NOMO-1 (cell line): ENCODE results near the gene GTF2A1L.
A peak's percentile ranks its signal among the peaks of the same experiment; 100 is the strongest.
"Not testable (repeated sequence)": the region's sequence is repeated elsewhere in the genome, so short reads cannot be mapped to it uniquely, and the experiment has no call there.

ENCODE experiments used
- DNase-seq, 2 experiments: peaks; one replicate each; lab custom pipeline; 2025; ENCODE audit not compliant: unreplicated experiment in 2 of 2; lab: John Stamatoyannopoulos, UW

Gene GTF2A1L

DNA sequence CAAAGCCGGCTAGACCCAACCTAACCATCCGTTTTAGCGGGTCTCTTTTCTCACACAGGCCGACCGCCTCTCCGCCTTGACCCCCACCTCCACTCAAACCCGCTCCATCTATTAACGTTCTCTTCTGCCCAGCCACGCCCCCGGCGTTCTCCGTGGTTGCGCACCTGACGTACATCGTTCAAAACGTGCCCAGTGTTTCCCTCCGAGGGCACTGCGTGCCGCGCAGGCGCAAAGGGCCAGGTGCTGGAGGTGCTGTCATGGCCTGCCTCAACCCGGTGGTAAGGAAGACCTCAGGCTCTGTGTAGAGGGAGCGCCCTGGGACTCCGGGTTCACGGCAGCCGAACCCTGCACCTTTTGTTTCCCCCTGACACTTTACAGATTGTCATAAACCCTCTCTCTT lies at the start of gene GTF2A1L:
GTF2A1L (plus strand) TSS at position 239 of the 400 bp plus-strand sequence; CDS start at position 258, 19 bp downstream.
- DNase-seq, result no peak

DNA sequence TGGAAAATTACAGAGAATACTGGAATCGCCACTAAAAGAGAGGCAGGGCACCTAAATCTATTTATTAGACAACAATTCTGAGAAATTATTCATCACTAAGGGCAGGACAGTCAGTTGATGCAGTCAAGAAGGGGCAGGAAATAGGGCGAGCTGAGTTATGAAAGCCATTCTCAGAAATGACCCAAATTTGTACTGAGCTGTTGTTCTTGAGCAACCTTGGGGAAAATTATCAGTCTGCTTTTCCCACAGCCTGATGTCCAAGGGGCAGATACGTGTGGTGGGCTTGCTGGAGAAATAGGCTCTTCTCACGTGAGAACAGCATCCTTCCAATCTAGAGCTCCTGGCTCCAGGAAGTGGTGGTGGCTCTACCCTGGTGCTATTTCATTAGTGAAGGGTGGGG lies 49.1 kb upstream of the GTF2A1L start:
- DNase-seq, result no peak

DNA sequence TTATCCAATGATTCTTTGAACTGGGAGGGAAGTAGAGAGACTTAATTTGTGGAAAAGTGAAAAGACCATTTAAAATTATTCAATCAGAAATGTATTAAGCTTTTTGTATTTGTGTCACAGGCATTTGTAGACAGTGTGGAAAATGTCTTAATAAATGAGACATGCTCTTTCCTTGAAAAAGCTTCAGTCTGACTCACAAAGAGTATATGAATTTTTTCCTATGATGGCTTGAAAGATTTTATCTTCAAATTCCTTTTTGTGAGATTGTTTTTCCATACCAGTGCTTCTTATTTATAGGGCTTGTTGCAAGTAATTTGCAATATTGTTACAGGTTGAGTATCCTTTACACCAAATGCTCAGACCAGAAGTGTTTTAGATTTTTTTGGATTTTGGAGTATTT lies 48.2 kb upstream of the GTF2A1L start:
- no peak for DNase-seq

DNA sequence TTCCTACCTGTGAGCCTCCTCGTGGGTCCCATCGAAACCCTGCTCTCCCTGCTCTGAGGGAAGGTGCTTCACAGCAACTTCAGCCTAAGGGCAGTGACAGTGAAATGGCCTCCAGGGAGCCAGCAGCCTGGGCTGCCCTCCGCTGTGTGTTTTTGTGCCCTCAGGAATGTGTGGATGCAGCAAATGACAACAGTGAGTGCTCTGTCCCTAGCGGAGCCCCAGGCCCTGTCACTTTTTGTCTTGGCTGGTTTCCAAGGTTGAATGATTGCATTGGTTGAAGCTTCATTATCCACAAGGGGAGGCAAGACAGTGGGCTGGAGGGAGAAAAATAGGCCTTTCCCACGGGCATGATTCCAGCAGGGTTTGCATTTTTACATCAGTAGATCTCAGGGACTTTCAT lies 44.8 kb upstream of the GTF2A1L start:
- no peak for DNase-seq

GRCh38 chr2:48574353-48575287 lies 43.0 kb upstream of the GTF2A1L start:
- DNase-seq, result peak; percentile 26 to 54

GRCh38 chr2:48578313-48578712 lies 39.3 kb upstream of the GTF2A1L start:
- DNase-seq, result peak in 1 of 2 experiments; percentile 16

GRCh38 chr2:48583961-48584360 lies 33.7 kb upstream of the GTF2A1L start:
- no peak for DNase-seq

DNA sequence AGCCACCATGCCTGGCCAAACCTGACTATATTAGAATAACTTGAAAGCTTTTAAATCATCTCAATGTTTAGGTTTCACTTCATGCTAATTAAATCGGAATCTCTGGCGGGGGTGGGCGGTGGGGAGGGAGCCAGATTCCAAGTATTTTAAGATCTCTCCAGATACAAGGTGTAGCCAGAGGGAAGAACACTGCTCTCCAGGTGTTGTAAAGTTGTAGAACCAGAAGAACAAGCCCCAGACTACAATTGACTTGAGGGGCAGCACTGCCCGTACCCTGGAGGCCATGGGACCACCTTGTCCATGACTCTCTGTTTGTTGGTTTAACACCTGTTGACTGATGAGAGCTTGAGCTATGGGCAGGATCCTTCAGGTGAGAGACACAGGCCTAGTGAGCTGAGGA lies 33.1 kb upstream of the GTF2A1L start:
- no peak for DNase-seq

DNA sequence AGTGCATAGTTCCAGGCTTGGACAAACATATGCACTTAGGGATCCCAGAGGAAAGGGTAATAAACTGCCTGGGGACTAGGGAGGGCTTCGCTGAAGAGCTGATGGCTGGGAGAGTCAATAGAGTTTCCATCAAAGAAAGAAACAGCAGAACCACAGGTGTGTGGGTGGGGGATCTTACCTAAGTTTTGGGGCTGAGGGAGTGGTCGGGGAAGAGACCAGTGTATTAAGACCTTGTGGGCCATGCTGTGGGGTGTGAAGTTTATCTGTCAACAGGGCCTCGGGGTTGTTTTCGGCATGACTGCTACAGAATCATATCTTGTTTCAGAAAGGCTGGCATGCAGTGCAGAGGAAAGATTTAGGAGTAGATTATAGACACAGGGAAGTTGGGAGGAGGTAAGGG lies 31.2 kb upstream of the GTF2A1L start:
- no peak for DNase-seq

- DNase-seq, result no peak
These were observed 30.1 kb upstream of the GTF2A1L start for GRCh38 chr2:48587560-48587959.

- no peak for DNase-seq
These were observed 29.7 kb upstream of the GTF2A1L start for GRCh38 chr2:48587961-48588360.

- no peak for DNase-seq
These were observed 28.9 kb upstream of the GTF2A1L start for GRCh38 chr2:48588745-48589144.

DNA sequence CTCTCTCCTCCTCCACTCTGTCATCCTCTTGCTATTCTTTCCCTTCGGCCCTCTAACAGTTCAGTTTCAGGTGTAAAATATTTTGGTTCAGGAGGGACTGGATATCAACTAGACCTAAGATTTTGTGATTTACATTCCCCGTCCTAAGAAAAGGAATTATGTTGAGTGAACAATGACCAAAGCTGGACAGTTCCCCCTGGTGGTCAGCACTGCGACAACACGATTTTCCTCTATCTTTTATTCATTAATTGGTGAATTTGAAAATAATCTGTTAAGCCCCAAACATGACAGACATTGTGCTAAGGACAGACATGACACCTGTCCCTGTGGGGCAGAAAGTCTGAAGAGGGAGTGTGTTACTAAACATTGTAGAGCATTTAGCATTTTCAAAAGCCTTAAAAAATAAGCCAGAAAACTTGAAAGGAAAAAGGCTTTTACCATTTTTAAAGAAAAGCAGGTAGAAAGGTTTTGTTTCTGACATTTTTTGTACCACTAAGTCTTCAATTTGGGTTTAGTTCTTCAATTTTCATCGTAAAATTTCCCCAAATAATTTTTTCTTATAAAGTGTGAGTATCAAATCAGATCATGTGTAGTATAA lies 28.4 kb upstream of the GTF2A1L start:
- peak in 1 of 2 experiments; percentile 27 for DNase-seq

GRCh38 chr2:48590017-48590416 lies 27.6 kb upstream of the GTF2A1L start:
- DNase-seq, result no peak

DNA sequence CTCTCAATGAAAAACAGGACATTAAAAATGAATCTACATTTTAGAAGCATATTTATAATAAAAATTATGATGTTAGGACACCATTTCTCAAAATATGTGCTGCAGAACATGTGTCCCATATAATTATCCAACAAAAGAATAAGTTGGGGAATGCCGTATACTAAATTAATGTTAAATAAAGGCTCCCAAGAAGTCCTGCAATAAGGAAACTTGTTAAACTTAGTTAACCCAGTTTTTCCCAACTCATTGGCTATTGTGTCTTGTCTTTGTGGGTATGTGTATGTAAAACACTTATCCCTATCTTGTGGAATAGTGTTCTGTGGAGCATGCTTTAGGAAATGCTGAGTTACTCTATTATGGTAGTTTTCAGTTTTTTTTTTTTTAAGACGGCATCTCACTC lies 25.6 kb upstream of the GTF2A1L start:
- DNase-seq, result no peak

DNA sequence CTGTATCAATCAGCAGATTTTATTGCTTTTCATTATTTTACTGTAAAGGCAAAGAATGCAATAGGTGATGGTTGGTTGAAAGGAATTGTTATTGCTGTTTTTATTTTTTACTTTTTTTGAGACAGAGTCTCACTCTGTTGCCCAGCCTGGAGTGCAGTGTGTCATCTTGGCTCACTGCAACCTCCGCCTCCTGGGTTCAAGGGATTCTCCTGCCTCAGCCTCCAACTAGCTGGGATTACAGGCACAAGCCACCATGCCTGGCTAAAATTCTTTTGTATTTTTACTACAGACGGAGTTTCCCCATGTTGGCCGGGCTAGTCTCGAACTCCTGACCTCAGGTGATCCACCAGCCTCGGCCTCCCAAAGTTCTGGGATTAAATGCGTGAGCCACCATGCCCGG lies 20.9 kb upstream of the GTF2A1L start:
- DNase-seq, result not testable (repeated sequence)

- DNase-seq, result no peak
These were observed 20.2 kb upstream of the GTF2A1L start for GRCh38 chr2:48597492-48597891.

DNA sequence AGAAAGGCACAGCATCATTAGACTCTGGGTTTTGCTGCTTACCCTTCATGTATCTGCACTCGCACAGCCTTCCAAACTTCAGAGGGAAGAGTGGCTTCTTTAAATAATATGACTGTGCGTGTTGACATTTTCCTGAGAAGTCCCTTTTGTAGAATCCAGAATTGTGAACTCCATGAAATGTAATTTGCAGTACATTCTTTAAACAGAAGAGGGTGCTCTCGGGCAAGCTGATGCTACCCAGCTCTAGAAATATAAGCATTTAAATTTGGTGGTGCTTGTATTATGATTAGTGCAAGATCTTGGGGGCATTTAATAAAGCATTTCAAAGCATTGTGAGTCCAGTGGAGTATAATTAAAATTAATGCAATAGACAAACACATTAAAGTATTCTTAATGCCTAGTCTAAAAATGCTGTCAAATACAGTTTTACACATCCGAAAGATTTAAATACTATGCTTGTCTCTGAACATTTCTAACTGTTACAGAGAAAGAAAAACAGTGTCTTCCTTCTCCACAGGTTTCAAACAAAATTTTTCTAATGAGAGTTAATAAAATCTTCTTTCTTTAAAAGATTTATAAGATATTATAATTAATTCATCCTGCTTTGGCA lies 17.3 kb upstream of the GTF2A1L start:
- DNase-seq, result peak in 1 of 2 experiments; percentile 36

GRCh38 chr2:48600917-48601316 lies 16.7 kb upstream of the GTF2A1L start:
- DNase-seq, result no peak

GRCh38 chr2:48601349-48601748 lies 16.3 kb upstream of the GTF2A1L start:
- DNase-seq, result peak in 1 of 2 experiments; percentile 7

- no peak for DNase-seq
These were observed 12.0 kb upstream of the GTF2A1L start for GRCh38 chr2:48605482-48606175.
